NOMO-1 treated with DMSO at 0.1 percent for 48 hours (cell line): ENCODE data around the gene MCM7.

Experiments used
- DNase-seq: peaks from one replicate; lab custom pipeline; 2025; ENCODE audit not compliant: unreplicated experiment; lab: John Stamatoyannopoulos, UW

The MCM7 gene

GRCh38 chr7:100098913-100099312 is 2.3 kb downstream of the MCM7 start:
- DNase-seq: no peak

- no peak for DNase-seq
These were observed 5.5 kb downstream of the MCM7 start for GRCh38 chr7:100095704-100096103.

- DNase-seq: no peak
These were observed 5.9 kb downstream of the MCM7 start for GRCh38 chr7:100095289-100095688.

- no peak for DNase-seq
These were observed 7.2 kb downstream of the MCM7 start for GRCh38 chr7:100093925-100094486.

GRCh38 chr7:100093498-100093897 is 7.7 kb downstream of the MCM7 start:
- DNase-seq: no peak

- DNase-seq: no peak
These were observed 8.1 kb downstream of the MCM7 start for GRCh38 chr7:100093054-100093453.

GRCh38 chr7:100091411-100092181 is 9.6 kb downstream of the MCM7 start:
- no peak for DNase-seq

GRCh38 chr7:100090527-100091410 is 10.4 kb downstream of the MCM7 start:
- no peak for DNase-seq

- DNase-seq: no peak
These were observed 11.6 kb downstream of the MCM7 start for GRCh38 chr7:100089458-100090196.

GRCh38 chr7:100088621-100089457 is 12.4 kb downstream of the MCM7 start, which contains the start of gene COPS6:
TSS of gene COPS6 (plus strand) at chr7:100088969. CDS start at chr7:100088991, 22 bp downstream.
- peak; percentile 70 for DNase-seq

- DNase-seq: no peak
These were observed 13.0 kb downstream of the MCM7 start for GRCh38 chr7:100088095-100088620.

GRCh38 chr7:100087055-100087750 is 14.0 kb downstream of the MCM7 start:
- no peak for DNase-seq

GRCh38 chr7:100085515-100085914 is 15.7 kb downstream of the MCM7 start:
- DNase-seq: peak; percentile 23

GRCh38 chr7:100082978-100083377 is 18.2 kb downstream of the MCM7 start:
- DNase-seq: no peak

- peak; percentile 100 for DNase-seq
These were observed 19.6 kb downstream of the MCM7 start, which contains the start of gene ZNF3 for GRCh38 chr7:100081535-100082102. TSS of gene ZNF3 (minus strand) at chr7:100081723. CDS start at chr7:100077357, 4,366 bp downstream.

- DNase-seq: no peak
These were observed 20.2 kb downstream of the MCM7 start for GRCh38 chr7:100080907-100081534.

GRCh38 chr7:100079024-100079560 is 22.1 kb downstream of the MCM7 start:
- no peak for DNase-seq

GRCh38 chr7:100077205-100077604 is 24.0 kb downstream of the MCM7 start:
- DNase-seq: no peak
